CMK (cell line): ENCODE data around the gene EID3.
"Not testable (repeated sequence)": the region's sequence is repeated elsewhere in the genome, so short reads cannot be mapped to it uniquely, and the experiment has no call there.

Source experiments
- DNase-seq: peaks from one replicate; pipeline ENCODE4 v3.0.0-alpha.2; 2010; ENCODE audit warnings: low read depth

EID3 gene

GRCh38 chr12:104290320-104290719 lies 13.2 kb upstream of the EID3 start:
- no peak for DNase-seq

- DNase-seq = no peak
Observed at GRCh38 chr12:104290855-104291254, 12.7 kb upstream of the EID3 start.

- DNase-seq = no peak
Observed at GRCh38 chr12:104291867-104292524, 11.5 kb upstream of the EID3 start.

GRCh38 chr12:104292872-104293794 lies 10.4 kb upstream of the EID3 start:
- DNase-seq = no peak

GRCh38 chr12:104294158-104294859 lies 9.2 kb upstream of the EID3 start:
- not testable (repeated sequence) for DNase-seq

GRCh38 chr12:104294927-104295668 lies 8.4 kb upstream of the EID3 start:
- no peak for DNase-seq

- DNase-seq = no peak
Observed at GRCh38 chr12:104295954-104296353, 7.6 kb upstream of the EID3 start.

- DNase-seq = no peak
Observed at GRCh38 chr12:104296718-104297117, 6.8 kb upstream of the EID3 start.

GRCh38 chr12:104297477-104298113 lies 5.9 kb upstream of the EID3 start:
- no peak for DNase-seq

- no peak for DNase-seq
Observed at GRCh38 chr12:104299842-104300481, 3.6 kb upstream of the EID3 start.

- no peak for DNase-seq
Observed at GRCh38 chr12:104304261-104305009, 896 bp downstream of the EID3 start.

- DNase-seq = no peak
Observed at GRCh38 chr12:104305349-104305748, 1.8 kb downstream of the EID3 start.

GRCh38 chr12:104306376-104306775 lies 2.8 kb downstream of the EID3 start:
- DNase-seq = no peak

- DNase-seq = no peak
Observed at GRCh38 chr12:104306943-104307654, 3.6 kb downstream of the EID3 start.

GRCh38 chr12:104307655-104308000 lies 4.1 kb downstream of the EID3 start:
- DNase-seq = no peak

- DNase-seq = no peak
Observed at GRCh38 chr12:104309446-104309993, 6.0 kb downstream of the EID3 start.

GRCh38 chr12:104310751-104311633 lies 7.5 kb downstream of the EID3 start:
- no peak for DNase-seq

- DNase-seq = no peak
Observed at GRCh38 chr12:104312202-104312601, 8.7 kb downstream of the EID3 start.
